GM21723 (cell line): ENCODE data around the gene ALDH3B2.
"Not testable (repeated sequence)": the region's sequence is repeated elsewhere in the genome, so short reads cannot be mapped to it uniquely, and the experiment has no call there.

Experiments used
- ATAC-seq: cut with Tn5 transposase; IDR thresholded peaks from one replicate; pipeline ENCODE4 v1.9.1; 2021; ENCODE audit warnings: mild to moderate bottlenecking, moderate library complexity; ENCODE audit not compliant: unreplicated experiment

Gene ALDH3B2

GRCh38 chr11:67685641-67686332 is 11.4 kb upstream of the ALDH3B2 start:
- not testable (repeated sequence) for ATAC-seq

GRCh38 chr11:67682126-67683034 is 8.0 kb upstream of the ALDH3B2 start:
- not testable (repeated sequence) for ATAC-seq

DNA sequence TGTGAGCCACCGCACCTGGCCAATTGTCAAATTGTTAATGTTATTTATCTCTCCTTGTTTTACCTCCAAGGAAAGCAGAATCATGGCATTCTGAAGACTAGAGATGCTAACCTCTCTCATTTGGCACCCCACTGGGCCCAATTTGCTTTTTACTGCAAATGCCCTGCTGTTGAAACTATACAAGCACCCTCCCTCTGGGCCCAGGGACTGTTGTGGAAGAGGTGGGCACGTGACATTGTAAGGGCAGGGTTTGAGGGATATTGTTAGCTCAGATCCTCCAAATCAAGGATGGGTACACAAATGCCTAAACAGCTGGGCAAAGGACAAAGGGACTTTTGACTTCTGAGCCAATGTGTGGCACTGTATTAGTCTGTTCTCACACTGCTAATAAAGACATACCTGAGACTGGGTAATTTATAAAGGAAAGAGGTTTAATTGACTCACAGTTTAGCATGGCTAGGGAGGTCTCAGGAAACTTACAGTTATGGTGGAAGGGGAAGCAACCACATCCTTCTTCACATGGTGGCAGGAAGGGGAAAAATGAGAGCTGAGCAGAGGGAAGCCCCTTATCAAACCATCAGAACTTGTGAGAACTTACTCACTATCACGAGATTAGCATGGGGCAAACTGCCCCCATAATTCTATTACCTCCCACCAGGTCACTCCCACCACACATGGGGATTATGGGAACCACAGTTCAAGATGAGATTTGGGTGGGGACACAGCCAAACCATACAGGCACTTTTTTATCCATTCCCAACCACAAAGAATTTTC is 6.5 kb upstream of the ALDH3B2 start:
- ATAC-seq: no peak

- no peak for ATAC-seq
Observed at GRCh38 chr11:67675058-67675747, 780 bp upstream of the ALDH3B2 start.

GRCh38 chr11:67673902-67674301 is 521 bp downstream of the ALDH3B2 start:
- no peak for ATAC-seq

DNA sequence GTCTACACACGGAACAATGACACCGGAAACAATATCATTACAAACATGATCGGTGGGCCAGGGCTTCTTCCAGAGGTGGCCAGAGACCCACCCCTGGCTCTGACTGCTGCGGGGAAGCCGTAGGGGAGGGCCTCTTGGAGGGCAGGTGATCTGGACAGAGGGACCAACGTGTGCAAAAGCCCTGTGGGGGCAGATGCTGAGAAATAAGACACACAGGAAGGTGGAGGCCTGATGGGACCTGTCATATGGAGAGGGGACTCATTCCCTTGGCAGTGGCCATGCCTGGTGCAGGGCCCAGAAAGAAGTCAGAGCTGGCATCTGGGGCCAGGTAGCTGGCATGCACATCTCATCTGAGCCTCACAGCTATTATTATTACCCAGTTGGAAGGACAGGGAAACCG is 1.1 kb downstream of the ALDH3B2 start:
- no peak for ATAC-seq

- no peak for ATAC-seq
Observed at GRCh38 chr11:67671211-67671520, 3.3 kb downstream of the ALDH3B2 start.

DNA sequence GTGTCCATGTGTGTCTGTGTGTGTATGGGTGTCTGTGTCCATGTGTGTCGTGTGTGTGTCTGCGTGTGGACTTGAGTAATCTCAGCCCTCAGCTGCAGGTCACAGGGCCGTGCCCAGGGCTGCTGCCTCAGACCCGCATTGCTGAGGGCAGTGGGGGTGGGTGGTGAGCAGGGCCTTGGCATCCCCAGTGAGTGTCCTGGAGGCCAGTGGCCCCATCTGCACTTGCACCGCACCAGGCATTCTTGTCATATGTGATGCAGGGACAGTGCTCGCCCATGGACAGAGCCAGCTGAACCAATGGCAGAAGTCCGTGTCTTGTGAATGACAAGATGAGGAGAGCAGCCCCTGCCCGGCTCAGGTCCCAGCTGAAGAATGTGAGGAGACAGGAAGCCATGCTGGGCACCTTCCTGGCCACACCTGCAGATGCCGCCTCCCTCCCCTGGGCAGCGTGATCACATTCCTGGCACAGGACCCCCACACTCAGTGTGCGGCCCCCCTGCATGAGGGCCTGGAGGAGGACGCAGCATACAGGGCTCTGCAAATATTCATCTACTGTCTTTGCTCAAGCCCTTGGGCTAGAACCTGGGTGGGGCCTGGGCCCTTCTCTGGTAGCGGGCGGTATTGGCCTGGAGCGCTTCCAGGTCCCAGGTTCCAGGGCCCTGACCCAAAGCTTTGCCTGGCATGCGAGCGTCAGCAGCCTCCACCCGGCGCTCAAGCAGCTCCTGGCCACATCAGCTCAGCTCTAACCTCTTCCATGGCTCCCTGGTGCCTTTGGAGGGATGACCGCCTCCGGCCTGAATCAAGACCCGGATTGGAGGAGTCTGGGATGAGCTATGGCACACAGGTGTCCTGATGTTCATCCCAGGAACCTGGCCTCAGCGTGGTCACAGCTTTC is 3.9 kb downstream of the ALDH3B2 start:
- ATAC-seq: no peak

DNA sequence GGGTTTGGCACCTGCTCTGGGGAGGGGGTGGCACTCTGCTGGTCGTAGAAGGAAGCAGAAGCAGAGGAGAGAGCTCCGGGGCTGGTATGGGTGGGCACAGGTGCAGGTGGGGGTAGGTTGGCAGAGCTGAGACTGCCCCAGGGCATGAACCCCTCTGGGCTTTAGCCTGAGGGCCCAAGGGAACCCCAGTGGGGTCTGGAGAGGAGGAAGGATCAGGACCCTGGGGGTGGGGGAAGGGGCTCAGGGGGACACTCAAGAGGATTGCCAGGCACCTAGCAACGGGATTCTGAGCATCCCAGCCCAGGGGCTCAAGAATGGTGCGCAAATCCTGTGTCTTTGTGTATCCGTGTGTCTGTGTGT is 6.3 kb downstream of the ALDH3B2 start:
- ATAC-seq: no peak

DNA sequence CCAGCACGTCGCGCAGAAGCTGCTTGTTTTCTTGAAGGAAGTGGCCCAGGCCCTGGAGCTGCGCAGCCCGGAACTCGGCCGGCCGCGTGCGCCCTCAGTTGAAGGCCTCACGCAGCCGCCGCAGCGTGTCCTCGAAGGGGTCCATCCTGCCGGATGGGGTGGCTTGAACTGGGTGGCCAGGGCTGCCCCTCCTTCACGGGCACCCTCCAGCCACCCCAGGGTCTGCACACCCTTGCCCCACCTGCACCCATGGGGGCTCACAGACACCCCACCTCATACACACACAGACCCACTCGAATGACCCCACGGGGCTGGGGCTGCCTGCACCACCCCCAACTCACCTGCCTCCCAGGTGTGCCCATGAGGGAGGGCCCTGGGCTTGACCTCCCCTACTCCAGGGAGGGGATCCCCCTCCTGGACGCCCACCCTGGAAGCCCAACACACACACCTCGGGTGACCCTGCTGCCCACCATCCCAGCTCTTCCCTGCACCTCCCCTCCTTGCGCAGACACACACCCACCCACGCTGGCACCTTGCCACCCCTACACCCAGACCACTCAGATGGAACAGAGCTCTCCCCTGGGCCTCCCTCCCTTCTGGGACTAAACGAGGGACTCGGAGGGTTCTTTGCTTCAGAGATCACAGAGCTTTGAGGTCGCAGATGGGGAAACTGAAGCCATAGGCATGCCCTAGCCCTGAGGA is 6.8 kb downstream of the ALDH3B2 start:
- ATAC-seq: no peak

GRCh38 chr11:67666676-67667489 is 7.5 kb downstream of the ALDH3B2 start:
- ATAC-seq: no peak

DNA sequence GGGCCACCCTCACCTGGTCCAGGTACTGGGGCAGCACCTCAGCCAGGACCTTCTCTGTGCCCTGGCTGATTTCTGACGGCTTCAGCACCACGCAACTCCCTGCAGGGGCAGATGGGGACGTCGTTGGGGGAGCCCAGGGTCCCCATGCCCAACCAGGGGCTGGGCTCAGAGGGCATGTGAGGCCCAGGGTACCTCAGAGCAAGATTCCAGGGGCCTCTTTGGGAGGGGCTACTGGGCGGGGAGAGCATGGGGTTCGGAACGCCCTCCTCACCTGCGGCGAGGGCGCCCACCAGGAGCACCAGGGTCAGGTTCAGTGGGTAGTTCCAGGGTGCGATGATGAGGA is 8.1 kb downstream of the ALDH3B2 start:
- ATAC-seq: no peak

DNA sequence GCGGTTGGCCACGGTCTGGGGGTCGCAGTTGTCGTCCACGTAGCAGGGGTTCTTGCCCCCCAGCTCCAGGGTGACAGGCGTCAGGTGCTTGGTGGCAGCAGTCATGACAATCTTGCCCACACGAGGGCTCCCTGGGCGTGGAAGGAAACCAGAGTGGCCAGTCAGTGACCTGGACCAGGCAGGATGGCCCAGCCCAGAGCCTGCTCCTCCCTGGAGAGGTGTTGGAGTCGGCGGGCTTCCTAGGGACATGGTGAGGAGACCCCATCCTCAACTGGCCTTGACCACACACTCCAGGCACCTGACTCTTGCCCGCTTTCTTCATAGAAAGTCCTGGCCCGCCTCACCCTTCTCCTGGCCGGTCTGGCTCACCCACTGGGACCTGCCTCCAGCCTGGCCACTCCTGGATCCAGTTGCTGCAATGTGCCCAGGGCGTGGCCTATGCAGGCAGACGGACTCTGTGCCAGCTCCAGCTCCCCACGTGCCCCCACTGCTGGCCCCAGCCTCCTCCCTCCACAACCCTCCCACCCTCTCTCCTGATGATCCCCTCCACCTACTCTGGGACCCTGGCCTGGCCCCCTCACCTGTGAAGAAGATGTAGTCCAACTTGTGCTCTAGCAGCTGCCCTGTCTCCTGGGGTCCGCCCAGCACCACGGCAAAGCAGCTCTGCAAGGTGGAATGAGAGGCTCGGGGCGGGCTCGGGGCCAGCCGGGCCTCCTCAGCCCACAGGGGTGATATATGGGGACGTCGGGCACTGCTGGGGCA is 8.7 kb downstream of the ALDH3B2 start:
- no peak for ATAC-seq

DNA sequence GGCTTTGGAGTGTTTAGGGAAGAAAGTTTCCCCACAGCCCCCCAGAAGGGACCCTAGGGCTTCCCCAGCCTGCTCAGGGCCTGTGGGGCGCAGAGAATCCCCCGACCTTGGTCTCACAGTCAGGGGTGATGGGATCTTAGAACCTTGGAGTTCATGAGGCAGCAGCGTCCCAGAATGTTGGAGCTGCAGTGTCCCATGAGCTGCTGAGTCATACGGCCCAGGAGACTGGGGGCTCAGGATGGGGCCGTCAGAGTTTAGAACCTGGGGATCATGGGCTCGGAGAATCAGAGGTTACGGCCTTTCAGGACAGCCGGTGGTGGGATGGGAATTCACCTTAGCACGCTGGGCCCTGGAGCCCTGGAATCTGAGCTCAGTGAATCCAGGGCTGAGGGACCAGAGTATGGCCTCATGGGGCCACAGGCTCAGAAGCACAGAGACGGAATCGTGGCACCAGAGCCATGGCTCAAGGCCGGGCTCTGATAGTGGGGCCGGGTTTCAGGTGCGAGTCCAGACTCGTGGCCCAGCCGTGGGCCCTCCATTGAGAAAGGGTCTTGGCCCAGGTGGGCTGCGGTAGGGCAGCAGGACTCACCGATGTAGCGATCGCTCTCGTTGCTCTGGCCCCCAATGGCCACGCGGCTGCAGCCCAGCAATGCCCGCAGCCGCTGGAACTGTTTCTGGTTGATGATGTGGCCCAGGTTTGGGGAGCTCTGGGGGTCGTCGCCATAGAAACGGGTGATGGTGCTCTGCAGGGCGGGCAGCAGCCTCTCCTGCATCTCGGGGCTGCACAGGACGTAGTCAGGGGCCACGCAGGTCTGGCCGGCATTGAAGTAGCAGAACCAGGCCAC is 9.5 kb downstream of the ALDH3B2 start:
- ATAC-seq: no peak

DNA sequence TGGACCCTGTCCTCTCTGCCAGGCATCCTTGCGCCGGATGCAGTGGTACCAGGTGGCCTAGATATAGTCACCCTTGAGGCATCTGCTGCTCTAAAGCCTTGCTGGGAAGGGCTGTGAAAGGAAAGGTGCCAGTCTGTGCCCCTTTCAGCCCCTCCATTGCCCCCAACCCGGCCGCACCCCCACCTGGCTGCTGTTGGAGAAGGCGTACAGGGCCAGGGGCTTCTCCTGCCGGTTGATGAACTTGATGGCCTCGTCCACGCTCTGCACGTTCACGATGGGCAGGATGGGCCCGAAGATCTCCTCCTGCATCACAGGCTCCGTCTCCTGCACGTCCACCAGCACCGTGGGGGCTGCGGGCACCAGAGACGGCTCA is 10.2 kb downstream of the ALDH3B2 start:
- no peak for ATAC-seq

DNA sequence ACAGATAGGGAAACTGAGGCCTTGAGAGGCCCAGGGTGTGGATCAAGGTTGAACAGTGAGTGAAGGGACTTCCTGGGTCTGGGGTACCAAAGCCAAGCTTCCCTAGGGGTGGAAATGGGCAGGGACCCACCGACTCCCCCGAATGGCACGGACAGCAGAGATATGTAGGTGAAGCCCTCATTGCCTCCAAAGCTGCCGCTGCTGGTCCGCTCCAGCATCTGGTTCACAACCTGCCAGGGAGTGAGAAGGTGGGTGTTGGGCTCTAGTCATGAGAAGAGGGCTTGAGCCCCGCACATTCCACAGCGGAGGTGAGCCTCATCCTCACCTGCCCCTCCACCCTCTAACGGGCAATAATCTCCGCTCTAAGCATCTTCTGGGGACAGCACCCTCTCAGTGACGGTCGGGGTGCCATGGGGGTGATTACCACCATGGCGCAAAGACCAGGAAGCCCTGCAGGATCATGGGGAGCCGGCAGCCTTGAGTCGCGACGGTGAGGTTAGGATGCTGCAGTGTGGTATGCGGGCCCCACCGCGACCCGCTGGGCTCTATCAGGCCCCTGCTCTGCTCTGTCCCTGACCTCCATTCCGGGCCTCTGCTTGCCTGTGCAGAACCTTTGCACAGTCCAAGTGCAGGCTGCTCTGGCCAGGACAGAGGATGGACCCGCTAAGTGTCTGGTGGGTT is 10.8 kb downstream of the ALDH3B2 start:
- ATAC-seq: no peak
